Stomach (tissue), 4 donors: ENCODE results near the gene LTBR.

Experiments used
- EP300 ChIP-seq: sonication (generic); formaldehyde crosslinking; IDR thresholded peaks from one replicate; pipeline ENCODE4 v1.6.1; 2017; ENCODE audit warnings: antibody characterized with exemption
- TF ChIP-seq, protein P1 (sequence below), 7 experiments: fragments of 450-650 bp in 4 of 7; fragments of 200-600 bp in 3 of 7; sonication (generic) in 3 of 7; IDR thresholded peaks; one replicate each; pipeline ENCODE4 v1.5.1; 2016 to 2019; ENCODE audit warnings: antibody characterized with exemption in 7 of 7, control low read depth in 2 of 7, mild to moderate bottlenecking in 1 of 7

DNA sequence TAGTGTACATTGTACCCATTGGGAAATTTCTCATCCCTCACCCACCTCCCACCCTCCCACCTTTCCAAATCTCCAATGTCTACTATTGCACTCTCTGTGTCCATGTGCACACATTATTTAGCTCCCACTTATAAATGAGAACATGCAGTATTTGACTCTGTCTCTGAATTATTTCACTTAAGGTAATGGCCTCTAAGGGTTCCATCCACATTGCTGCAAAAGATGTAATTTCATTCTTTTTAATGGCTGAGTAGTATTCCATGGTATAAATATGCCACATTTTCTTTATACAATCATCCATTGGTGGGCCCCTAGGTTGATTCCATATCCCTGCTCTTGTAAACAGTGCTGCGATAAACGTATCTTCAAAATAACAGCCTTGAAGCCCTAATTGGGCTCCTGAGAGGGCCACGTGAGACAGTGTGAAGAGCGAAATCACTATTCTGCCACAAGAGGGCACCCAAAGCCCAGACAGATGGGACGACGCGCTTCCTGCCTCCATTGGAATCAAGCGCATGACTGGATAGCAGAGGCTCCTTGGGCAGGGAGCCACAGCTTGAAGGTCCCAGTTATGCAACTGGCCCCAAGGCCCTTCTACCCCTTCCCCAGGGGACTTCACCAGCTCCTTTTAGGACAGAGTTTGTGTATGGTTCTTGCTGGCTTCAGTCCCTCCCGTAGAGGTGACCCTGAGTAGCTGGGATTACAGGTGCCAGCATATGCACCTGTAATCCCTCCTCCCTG, 39.5 kb downstream of the LTBR start:
- TF ChIP-seq, protein P1, sequence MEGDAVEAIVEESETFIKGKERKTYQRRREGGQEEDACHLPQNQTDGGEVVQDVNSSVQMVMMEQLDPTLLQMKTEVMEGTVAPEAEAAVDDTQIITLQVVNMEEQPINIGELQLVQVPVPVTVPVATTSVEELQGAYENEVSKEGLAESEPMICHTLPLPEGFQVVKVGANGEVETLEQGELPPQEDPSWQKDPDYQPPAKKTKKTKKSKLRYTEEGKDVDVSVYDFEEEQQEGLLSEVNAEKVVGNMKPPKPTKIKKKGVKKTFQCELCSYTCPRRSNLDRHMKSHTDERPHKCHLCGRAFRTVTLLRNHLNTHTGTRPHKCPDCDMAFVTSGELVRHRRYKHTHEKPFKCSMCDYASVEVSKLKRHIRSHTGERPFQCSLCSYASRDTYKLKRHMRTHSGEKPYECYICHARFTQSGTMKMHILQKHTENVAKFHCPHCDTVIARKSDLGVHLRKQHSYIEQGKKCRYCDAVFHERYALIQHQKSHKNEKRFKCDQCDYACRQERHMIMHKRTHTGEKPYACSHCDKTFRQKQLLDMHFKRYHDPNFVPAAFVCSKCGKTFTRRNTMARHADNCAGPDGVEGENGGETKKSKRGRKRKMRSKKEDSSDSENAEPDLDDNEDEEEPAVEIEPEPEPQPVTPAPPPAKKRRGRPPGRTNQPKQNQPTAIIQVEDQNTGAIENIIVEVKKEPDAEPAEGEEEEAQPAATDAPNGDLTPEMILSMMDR (IDR thresholded peaks at IDR 0.05) = peak in 5 of 7 experiments; percentile 65 to 95 (median 86)
- TF ChIP-seq EP300 = no peak
